GM06990 (cell line): ENCODE results near the gene JAZF1.

Experiments used
- DNase-seq: peaks from one replicate; pipeline ENCODE4 v3.0.0-alpha.2; 2011; ENCODE audit not compliant: insufficient read length; ENCODE audit errors: extremely low read depth
- H3K27me3 ChIP-seq: replicated peaks from 2 replicates; pipeline ENCODE4 v1.6.0; 2011; ENCODE audit warnings: low read length; ENCODE audit not compliant: control insufficient read depth, insufficient read depth
- H3K36me3 ChIP-seq: 2 replicates; pipeline ENCODE4 v1.5.1; 2011; ENCODE audit warnings: low read length; ENCODE audit not compliant: control insufficient read depth, insufficient read depth
- H3K4me3 ChIP-seq: replicated peaks from 2 replicates; pipeline ENCODE4 v1.5.1; 2011; ENCODE audit warnings: low read depth, mild to moderate bottlenecking, control low read depth, low read length
- TF ChIP-seq, protein P1 (sequence below): IDR thresholded peaks from 2 replicates; pipeline ENCODE4 v1.5.1; 2011; ENCODE audit warnings: low read length, control low read depth, mild to moderate bottlenecking, inconsistent platforms; ENCODE audit not compliant: insufficient read depth, poor library complexity, severe bottlenecking

JAZF1 gene

DNA sequence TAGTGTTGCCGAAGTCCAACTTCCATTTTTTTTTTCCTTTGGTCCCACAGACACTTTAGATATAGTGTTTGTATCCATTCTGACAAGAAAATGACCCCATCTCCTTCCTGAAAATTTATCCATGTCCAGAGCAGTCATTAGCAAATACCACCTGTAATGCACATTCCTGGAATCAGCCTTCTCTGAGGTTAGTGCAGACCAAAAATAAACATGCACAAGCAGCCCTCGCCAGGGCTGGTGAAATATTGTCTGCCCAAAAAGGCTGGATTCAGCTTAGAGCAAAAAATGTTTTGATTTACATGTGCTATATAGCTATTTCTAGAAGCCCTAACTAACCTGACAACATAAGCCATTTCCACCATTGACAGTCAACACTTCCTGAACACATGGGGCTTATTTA is 294.9 kb downstream of the JAZF1 start:
- Histone ChIP-seq H3K36me3 (no peaks in the 10 kb centered on the region), H3K4me3 (no peak overlapping the region), H3K27me3 (no peaks in the 10 kb centered on the region)
- DNase-seq: no peak
- TF ChIP-seq, protein P1, sequence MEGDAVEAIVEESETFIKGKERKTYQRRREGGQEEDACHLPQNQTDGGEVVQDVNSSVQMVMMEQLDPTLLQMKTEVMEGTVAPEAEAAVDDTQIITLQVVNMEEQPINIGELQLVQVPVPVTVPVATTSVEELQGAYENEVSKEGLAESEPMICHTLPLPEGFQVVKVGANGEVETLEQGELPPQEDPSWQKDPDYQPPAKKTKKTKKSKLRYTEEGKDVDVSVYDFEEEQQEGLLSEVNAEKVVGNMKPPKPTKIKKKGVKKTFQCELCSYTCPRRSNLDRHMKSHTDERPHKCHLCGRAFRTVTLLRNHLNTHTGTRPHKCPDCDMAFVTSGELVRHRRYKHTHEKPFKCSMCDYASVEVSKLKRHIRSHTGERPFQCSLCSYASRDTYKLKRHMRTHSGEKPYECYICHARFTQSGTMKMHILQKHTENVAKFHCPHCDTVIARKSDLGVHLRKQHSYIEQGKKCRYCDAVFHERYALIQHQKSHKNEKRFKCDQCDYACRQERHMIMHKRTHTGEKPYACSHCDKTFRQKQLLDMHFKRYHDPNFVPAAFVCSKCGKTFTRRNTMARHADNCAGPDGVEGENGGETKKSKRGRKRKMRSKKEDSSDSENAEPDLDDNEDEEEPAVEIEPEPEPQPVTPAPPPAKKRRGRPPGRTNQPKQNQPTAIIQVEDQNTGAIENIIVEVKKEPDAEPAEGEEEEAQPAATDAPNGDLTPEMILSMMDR: no peak

DNA sequence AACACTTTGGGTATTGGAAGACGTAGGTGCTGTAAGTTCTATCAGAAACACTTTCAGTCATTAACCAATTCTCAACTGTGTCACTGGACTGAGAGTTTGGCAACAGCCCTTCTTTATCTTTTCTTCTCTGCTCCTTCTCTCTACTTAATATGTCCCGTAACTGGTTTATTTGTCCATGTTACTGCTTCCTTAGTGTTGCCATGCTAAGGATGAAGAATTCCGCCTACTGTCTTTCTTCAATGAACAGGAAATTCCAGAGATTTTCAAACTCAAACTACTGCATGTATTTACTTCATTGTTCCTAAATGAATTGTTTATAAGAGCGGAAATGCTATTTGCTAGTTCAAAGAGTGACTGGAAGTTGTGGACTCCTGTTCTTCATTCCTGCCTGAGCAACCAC is 296.9 kb downstream of the JAZF1 start:
- Histone ChIP-seq H3K36me3 (no peaks in the 10 kb centered on the region), H3K27me3 (no peaks in the 10 kb centered on the region), H3K4me3 (no peak overlapping the region)
- TF ChIP-seq, protein P1: no peak
- DNase-seq: no peak

DNA sequence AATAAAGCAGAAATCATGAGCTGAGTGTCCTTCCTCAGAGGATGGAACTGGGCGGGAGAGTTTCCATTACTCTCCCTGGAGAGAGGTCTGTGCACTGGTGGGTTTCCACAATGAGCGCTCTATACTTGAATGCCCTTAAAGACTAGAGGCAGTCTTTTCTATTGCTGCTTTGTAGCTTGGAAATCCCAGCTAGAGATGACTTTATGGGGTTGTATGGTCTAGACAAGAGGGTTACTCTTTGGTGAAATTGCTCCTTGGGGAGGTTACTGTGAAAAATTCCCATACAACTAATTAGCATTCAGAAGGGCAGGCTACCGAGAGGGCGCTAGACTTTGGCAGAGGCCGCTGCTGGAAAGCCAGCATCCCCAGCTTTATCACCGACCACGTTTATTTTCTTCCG is 303.8 kb downstream of the JAZF1 start:
- H3K36me3 ChIP-seq: no peaks in the 10 kb centered on the region
- no peaks in the 10 kb centered on the region for H3K27me3 ChIP-seq
- no peak overlapping the region for H3K4me3 ChIP-seq
- TF ChIP-seq, protein P1: no peak
- no peak for DNase-seq

DNA sequence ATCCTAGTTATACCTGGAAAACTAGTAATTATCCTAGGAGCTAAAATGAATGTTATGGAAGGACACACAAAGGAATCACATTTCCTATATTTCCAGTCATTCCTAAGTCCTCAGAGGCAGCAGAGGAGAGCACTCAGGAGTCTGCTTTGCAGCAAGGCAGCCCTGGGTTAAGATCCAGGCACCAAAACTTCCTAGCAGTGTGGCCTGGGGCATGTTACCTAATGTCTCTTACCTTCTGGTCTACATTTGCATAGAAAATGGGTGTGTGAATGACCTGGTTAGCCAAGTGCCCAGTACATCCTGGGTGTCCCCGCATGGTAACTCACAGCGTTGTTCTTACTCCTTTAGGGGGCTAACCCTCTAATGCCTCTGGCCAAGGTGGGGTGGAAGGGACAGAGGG is 304.8 kb downstream of the JAZF1 start:
- H3K4me3 ChIP-seq: no peak overlapping the region
- H3K36me3 ChIP-seq: no peaks in the 10 kb centered on the region
- TF ChIP-seq, protein P1: no peak
- no peak for DNase-seq
- no peaks in the 10 kb centered on the region for H3K27me3 ChIP-seq

DNA sequence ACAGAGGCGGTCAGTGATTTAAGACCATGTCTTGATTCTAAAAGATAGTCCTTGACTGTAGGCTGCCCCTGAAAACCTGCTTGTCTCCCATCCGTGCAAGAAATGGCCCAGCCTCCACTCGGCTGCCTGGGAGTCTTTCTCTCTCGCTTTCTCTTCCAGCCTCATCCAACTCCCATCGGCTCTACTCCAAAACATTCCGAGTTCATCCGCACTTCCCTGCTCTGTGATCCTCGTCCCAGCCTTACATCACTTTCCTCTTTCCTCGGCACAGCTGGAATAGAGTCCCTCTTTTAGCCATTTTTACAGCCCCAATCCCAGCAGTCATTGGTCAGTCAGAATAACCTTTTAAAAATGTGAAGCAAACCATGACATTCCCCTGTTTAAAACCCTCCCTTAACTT is 305.5 kb downstream of the JAZF1 start:
- H3K4me3 ChIP-seq: no peak overlapping the region
- H3K27me3 ChIP-seq: no peaks in the 10 kb centered on the region
- DNase-seq: no peak
- TF ChIP-seq, protein P1: no peak
- H3K36me3 ChIP-seq: no peaks in the 10 kb centered on the region
